ENCODE measurements around the gene ADGRE2.

DNA sequence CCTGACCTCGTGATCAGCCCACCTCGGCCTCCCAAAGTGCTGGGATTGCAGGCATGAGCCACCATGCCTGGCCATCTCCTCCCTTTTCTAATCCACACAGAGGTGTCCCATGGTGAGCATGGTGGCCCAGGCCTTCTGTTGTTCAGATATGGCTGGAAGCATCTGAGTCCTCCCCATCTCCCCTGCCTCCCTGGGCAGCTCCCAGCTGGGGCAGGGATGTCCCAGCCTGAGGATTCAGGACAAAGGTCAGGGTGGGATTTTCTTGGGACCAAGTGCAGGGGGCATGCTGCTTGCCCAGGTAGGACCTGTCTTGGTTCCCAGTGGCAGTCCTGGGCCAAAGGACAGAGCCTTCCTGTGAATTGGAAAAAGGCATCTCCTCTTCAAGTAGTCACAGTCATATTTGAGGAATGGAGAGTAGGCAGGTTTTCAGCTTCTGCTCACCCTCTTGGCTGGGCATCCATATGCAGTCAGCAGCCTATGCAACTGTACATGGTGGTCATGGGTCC is 10.8 kb downstream of the ADGRE2 start:
- TF ChIP-seq, protein P1, sequence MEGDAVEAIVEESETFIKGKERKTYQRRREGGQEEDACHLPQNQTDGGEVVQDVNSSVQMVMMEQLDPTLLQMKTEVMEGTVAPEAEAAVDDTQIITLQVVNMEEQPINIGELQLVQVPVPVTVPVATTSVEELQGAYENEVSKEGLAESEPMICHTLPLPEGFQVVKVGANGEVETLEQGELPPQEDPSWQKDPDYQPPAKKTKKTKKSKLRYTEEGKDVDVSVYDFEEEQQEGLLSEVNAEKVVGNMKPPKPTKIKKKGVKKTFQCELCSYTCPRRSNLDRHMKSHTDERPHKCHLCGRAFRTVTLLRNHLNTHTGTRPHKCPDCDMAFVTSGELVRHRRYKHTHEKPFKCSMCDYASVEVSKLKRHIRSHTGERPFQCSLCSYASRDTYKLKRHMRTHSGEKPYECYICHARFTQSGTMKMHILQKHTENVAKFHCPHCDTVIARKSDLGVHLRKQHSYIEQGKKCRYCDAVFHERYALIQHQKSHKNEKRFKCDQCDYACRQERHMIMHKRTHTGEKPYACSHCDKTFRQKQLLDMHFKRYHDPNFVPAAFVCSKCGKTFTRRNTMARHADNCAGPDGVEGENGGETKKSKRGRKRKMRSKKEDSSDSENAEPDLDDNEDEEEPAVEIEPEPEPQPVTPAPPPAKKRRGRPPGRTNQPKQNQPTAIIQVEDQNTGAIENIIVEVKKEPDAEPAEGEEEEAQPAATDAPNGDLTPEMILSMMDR (IDR thresholded peaks at IDR 0.05): no peak
- TF ChIP-seq TCF7L2 (IDR thresholded peaks at IDR 0.05; ENCODE audit: low read depth, low read length): no peak
- TF ChIP-seq, protein P2, sequence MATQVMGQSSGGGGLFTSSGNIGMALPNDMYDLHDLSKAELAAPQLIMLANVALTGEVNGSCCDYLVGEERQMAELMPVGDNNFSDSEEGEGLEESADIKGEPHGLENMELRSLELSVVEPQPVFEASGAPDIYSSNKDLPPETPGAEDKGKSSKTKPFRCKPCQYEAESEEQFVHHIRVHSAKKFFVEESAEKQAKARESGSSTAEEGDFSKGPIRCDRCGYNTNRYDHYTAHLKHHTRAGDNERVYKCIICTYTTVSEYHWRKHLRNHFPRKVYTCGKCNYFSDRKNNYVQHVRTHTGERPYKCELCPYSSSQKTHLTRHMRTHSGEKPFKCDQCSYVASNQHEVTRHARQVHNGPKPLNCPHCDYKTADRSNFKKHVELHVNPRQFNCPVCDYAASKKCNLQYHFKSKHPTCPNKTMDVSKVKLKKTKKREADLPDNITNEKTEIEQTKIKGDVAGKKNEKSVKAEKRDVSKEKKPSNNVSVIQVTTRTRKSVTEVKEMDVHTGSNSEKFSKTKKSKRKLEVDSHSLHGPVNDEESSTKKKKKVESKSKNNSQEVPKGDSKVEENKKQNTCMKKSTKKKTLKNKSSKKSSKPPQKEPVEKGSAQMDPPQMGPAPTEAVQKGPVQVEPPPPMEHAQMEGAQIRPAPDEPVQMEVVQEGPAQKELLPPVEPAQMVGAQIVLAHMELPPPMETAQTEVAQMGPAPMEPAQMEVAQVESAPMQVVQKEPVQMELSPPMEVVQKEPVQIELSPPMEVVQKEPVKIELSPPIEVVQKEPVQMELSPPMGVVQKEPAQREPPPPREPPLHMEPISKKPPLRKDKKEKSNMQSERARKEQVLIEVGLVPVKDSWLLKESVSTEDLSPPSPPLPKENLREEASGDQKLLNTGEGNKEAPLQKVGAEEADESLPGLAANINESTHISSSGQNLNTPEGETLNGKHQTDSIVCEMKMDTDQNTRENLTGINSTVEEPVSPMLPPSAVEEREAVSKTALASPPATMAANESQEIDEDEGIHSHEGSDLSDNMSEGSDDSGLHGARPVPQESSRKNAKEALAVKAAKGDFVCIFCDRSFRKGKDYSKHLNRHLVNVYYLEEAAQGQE (IDR thresholded peaks at IDR 0.05; ENCODE audit: insufficient read depth in 1 of 2, low read depth in 2 of 2, low read length in 1 of 2): no peak

Measured in Panc1 (cell line).